Activated naive CD4-positive, alpha-beta T cell treated with anti-CD3 and anti-CD28 coated beads, Interleukin-2, amount 50 U/mL, for 24 hours (primary cell): ENCODE measurements around the gene NUMB.
A peak's percentile ranks its signal among the peaks of the same experiment; 100 is the strongest.

Experiments used
- H3K27ac Mint-ChIP-seq: one replicate; pipeline ENCODE4 v1.8.0; 2021; ENCODE audit warnings: mild to moderate bottlenecking, mixed read lengths
- H3K27me3 Mint-ChIP-seq: one replicate; pipeline ENCODE4 v1.8.0; 2021; ENCODE audit warnings: mixed read lengths
- H3K36me3 Mint-ChIP-seq: one replicate; pipeline ENCODE4 v1.8.0; 2021; ENCODE audit warnings: mixed read lengths
- H3K4me1 Mint-ChIP-seq: one replicate; pipeline ENCODE4 v1.8.0; 2021; ENCODE audit warnings: mixed read lengths
- H3K4me3 Mint-ChIP-seq: one replicate; pipeline ENCODE4 v1.8.0; 2021; ENCODE audit warnings: mild to moderate bottlenecking, mixed read lengths
- H3K9me3 Mint-ChIP-seq: one replicate; pipeline ENCODE4 v1.8.0; 2021; ENCODE audit warnings: mixed read lengths

The NUMB gene

DNA sequence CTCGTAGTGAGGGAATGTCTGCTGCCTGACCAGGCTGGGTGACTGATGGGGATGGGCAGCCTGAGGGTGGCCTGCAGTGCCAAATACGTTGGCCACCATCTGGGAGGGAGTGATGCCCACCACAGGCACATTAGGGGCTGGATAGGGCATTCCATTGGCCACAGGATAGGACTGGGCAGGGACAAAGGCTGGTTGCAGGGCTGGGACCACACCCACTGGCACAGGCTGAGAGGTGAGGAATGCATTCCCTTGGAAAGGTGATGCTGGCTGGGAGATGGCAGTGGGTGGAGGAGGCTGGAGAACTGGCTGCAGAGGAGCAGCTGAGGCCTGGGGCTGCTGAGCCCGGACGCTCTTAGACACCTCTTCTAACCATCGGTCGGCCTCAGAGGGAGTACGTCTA lies 181.5 kb downstream of the NUMB start:
- no peaks in the 10 kb centered on the region for H3K27me3 Mint-ChIP-seq

DNA sequence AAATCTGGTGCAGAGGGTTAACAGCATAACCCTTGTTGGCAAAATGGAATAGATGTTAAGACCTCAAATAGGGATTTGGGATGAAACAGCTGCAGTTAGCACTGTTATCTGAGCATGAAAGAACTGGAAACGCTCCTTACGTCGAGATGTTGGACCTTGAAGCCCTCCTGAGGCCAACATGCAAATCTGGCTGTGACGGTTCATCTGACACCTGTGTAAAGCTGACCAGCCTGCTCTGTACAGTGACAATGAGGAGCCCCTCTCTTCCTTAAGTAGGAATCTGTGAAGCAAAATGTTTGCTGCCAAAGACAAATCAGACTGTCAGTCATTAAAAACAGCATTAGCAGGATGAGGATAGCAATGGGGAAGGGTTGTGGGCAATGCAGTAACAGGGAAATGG lies 184.5 kb downstream of the NUMB start:
- no peaks in the 10 kb centered on the region for H3K9me3 Mint-ChIP-seq
- peaks cover 7% of the 10 kb centered on the region for H3K27me3 Mint-ChIP-seq
- peaks cover 15% of the 10 kb centered on the region for H3K4me1 Mint-ChIP-seq
- H3K27ac Mint-ChIP-seq, result no peak overlapping the region
- H3K36me3 Mint-ChIP-seq, result peaks cover 2% of the 10 kb centered on the region
- no peak overlapping the region for H3K4me3 Mint-ChIP-seq

More for the DNA sequence above, 181.5 kb downstream of the NUMB start:
- Mint-ChIP-seq H3K9me3 (no peaks in the 10 kb centered on the region), H3K36me3 (peaks cover 6% of the 10 kb centered on the region), H3K4me1 (peaks cover 1% of the 10 kb centered on the region), H3K4me3 (no peak overlapping the region), H3K27ac (no peak overlapping the region)

DNA sequence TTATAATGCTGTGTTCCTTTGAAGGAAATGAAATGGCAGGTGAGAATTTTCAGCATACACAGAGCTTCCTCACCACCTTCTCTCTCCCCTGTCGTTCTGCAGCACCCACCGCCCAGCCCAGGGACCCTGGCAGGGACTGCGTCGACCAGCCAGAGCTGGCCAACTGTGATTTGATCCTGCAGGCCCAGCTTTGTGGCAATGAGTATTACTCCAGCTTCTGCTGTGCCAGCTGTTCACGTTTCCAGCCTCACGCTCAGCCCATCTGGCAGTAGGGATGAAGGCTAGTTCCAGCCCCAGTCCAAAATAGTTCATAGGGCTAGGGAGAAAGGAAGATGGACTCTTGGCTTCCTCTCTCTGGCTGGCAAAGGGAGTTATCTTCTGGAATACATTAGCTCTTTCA lies 186.0 kb downstream of the NUMB start:
- Mint-ChIP-seq H3K27ac (no peak overlapping the region), H3K36me3 (peaks cover 2% of the 10 kb centered on the region), H3K4me3 (no peak overlapping the region), H3K9me3 (no peaks in the 10 kb centered on the region), H3K4me1 (peaks cover 15% of the 10 kb centered on the region), H3K27me3 (peaks cover 7% of the 10 kb centered on the region)

DNA sequence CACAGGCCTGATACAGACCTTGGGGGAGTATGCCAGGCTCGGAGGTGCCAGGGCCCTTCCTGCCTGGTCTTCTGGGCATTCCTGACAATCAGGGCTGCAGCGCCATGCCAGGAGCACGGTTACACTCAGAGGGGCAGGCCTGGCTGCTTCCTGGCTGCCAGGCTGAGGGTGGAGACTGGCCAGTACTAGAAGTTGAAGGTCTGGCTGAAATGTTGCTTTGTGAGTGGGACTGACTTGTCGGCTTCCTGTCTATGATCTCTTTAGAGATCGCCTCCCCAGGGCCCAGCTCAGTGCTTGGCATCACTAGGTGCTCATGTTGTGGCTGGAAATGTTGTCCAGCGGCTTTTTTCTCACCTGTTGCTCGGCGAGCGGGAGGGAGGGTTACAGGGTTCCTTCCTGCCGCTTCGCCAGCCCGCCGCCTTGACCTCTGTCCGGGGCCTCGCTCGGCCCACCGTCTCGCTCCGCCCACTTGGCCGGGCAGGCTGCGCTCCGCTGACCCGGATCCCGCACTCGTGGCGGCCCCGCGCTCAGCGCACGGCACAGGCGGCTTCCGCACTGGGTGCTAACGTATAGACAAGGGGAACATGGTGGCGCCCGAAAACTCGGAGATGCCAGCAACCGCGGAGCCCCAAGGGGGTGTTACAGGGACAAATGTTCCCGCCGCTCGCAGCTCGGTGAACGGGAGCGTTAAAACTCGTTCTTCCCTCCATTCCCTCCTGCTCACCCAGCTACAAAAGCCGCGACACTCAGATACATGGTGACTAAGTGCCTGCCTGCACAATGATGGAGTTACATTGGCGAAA lies 188.4 kb downstream of the NUMB start:
- Mint-ChIP-seq H3K36me3 (peaks cover 2% of the 10 kb centered on the region), H3K27ac (no peak overlapping the region), H3K9me3 (no peaks in the 10 kb centered on the region), H3K4me1 (peaks cover 15% of the 10 kb centered on the region), H3K4me3 (peak overlapping the region; percentile 72), H3K27me3 (peaks cover 9% of the 10 kb centered on the region)

DNA sequence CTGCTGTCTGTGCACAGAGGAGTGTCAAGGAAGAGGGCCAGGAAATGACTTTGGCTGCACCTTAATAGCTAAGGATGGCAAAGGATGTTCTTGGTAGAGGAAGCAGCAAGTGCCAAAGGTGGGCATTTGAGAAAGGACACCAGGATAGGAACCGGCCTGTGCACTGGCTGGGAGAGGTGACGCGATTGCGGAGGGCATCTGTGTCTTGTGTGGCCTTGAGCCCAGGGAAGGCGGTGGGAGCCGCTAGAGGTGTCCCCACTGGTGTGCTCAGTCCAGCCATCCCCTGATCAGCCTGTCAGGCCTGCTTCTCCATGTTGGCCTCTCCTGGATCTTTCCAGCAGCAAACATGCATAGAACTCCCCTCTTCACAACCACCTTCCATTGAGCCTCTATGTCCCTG lies 190.9 kb downstream of the NUMB start:
- H3K27ac Mint-ChIP-seq, result no peak overlapping the region
- H3K27me3 Mint-ChIP-seq, result peaks cover 9% of the 10 kb centered on the region
- peaks cover 2% of the 10 kb centered on the region for H3K36me3 Mint-ChIP-seq
- no peaks in the 10 kb centered on the region for H3K9me3 Mint-ChIP-seq
- H3K4me3 Mint-ChIP-seq, result no peak overlapping the region
- peaks cover 15% of the 10 kb centered on the region for H3K4me1 Mint-ChIP-seq

DNA sequence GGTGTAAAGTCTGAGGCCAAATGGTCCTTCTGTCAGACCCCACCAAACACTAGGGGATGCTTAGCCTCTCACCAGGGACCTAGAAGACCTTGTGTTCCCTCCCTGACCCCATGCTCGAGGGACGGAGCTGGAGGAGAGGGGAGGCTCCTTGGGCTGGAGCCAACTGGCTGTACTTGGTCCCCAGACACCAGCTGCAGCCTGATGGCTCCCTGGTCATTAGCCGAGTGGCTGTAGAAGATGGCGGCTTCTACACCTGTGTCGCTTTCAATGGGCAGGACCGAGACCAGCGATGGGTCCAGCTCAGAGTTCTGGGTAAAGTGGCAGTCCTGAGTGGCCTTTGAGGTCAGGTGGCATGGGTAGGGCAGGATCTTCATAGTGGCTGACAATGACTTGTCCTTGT lies 192.0 kb downstream of the NUMB start:
- no peak overlapping the region for H3K27ac Mint-ChIP-seq
- peaks cover 2% of the 10 kb centered on the region for H3K36me3 Mint-ChIP-seq
- peaks cover 15% of the 10 kb centered on the region for H3K4me1 Mint-ChIP-seq
- no peak overlapping the region for H3K4me3 Mint-ChIP-seq
- peaks cover 9% of the 10 kb centered on the region for H3K27me3 Mint-ChIP-seq
- H3K9me3 Mint-ChIP-seq, result no peaks in the 10 kb centered on the region

DNA sequence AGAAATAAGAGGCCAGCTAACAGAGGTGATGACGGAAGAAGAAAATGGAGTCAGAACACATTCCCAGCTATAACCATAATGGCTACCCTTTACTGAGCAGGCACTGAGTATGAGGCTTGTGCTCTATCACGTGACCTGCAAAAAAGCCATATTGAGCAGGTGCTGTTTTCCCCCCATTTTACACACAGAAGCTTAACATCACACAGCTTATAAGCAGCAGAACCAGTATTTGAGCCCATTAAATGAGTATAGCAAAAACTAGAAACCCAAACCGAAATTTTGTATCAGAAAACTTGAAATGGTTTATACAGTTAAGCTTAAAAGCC lies 192.7 kb downstream of the NUMB start:
- Mint-ChIP-seq H3K27me3 (peaks cover 9% of the 10 kb centered on the region), H3K36me3 (peaks cover 2% of the 10 kb centered on the region), H3K9me3 (no peaks in the 10 kb centered on the region)

DNA sequence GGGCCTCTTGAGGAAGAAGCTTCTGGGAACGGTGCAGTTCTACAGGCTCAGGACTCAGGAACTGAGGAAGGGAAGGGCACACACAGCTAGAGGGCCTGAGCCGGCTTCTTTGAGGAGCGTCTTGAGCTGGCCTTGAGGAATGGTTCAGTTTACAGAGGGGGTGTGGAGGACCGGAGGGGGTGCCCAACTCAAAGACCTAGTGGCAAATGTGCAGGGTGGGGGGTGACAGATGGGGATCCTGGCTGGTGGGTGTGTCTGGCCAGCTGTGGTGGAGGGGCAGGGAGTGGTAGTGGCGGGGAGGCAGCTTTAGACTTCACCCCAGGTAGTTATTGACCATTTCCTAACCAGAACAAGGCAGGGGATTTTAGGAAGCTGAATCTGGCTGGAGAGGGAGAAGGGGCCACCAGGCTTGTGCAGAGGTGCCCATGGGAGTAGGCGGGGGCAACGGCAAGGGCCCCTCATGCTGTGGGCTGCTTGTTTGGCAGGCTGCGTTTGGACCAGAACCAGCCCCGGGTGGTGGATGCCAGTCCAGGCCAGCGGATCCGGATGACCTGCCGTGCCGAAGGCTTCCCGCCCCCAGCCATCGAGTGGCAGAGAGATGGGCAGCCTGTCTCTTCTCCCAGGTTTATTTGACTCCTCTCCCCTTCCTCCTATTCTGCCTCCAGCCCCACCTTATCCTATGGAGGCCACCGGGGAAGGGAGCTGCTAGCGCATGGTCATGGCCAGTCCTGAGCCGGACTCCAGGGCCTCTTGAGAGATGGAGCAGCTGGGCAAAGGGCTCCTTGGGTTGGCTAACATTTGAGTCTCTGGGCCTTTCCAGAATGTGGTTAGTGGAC lies 193.2 kb downstream of the NUMB start:
- peaks cover 7% of the 10 kb centered on the region for H3K4me1 Mint-ChIP-seq
- H3K36me3 Mint-ChIP-seq, result peaks cover 2% of the 10 kb centered on the region
- H3K27me3 Mint-ChIP-seq, result peaks cover 7% of the 10 kb centered on the region
- no peaks in the 10 kb centered on the region for H3K9me3 Mint-ChIP-seq
- H3K27ac Mint-ChIP-seq, result no peak overlapping the region
- H3K4me3 Mint-ChIP-seq, result no peak overlapping the region

More for the DNA sequence above, 192.7 kb downstream of the NUMB start:
- Mint-ChIP-seq H3K27ac (no peak overlapping the region), H3K4me1 (peaks cover 13% of the 10 kb centered on the region), H3K4me3 (no peak overlapping the region)

DNA sequence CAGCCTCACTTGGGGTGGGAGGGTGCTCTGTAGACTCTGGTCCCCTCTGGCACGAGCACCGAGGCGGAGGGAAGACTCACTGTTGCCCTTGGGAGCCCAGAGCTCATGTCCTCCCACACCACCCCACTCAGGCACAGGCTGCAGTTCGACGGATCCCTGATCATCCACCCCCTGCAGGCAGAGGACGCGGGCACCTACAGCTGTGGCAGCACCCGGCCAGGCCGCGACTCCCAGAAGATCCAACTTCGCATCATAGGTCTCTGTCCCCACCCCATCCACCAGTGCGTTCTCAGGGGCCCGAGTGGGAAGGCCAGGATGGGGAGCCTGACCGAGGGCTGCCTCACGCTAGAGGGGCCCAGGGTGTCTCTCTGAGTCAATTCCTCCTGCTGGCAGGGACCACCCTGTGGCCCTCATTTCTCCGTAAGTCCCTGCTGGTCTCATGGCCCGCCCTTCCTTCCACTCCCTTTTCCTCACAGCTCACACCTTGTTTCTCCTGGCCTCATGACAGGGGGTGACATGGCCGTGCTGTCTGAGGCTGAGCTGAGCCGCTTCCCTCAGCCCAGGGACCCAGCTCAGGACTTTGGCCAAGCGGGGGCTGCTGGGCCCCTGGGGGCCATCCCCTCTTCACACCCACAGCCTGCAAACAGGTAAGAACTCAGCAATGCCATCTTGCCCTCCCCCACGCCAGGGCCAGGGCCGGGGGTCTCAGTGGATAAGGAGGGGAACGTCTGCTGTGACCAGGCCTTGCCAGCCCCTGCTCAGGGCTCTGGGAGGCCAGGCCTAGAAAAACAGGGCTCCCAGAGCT lies 194.1 kb downstream of the NUMB start:
- H3K27ac Mint-ChIP-seq, result no peak overlapping the region
- H3K4me3 Mint-ChIP-seq, result no peak overlapping the region
- H3K36me3 Mint-ChIP-seq, result peaks cover 2% of the 10 kb centered on the region
- peaks cover 5% of the 10 kb centered on the region for H3K27me3 Mint-ChIP-seq
- H3K4me1 Mint-ChIP-seq, result peaks cover 2% of the 10 kb centered on the region
- no peaks in the 10 kb centered on the region for H3K9me3 Mint-ChIP-seq

DNA sequence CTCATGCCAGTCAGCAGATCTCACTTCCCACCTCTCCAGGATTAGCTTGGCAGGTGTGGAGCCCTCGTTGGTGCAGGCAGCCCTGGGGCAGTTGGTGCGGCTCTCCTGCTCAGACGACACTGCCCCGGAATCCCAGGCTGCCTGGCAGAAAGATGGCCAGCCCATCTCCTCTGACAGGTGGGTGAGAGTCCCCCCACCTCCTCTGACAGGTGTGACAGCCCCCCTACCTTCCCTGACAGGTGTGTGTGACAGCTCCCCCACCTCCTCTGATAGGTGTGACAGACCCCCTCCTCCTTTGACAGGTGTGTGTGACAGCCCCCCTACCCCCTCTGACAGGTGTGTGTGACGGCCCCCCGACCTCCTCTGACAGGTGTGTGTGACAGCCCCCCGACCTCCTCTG lies 194.7 kb downstream of the NUMB start:
- Mint-ChIP-seq H3K36me3 (no peaks in the 10 kb centered on the region), H3K4me3 (no peak overlapping the region), H3K4me1 (no peaks in the 10 kb centered on the region), H3K27ac (no peak overlapping the region), H3K9me3 (no peaks in the 10 kb centered on the region), H3K27me3 (peaks cover 2% of the 10 kb centered on the region)

DNA sequence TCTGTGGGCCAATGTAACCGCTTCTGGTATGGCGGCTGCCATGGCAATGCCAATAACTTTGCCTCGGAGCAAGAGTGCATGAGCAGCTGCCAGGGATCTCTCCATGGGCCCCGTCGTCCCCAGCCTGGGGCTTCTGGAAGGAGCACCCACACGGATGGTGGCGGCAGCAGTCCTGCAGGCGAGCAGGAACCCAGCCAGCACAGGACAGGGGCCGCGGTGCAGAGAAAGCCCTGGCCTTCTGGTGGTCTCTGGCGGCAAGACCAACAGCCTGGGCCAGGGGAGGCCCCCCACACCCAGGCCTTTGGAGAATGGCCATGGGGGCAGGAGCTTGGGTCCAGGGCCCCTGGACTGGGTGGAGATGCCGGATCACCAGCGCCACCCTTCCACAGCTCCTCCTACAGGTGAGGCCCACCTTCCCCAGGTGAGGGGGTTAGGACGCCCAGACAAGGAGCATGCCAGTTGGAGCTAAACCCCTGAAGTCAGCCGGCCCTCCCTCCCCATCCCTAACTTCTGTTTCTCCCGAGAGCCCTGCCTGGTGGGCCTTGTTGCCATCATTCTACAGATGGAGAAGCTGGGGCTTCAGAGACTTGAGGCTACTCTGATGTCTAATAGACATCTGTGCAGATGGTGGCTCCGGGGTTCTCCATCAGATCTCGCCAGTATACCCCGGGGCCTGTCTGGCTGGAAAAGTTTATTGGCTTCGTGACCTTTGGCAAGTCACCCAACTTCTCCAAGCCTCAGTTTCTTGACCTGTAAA lies 195.7 kb downstream of the NUMB start:
- Mint-ChIP-seq H3K27me3 (peaks cover 2% of the 10 kb centered on the region), H3K4me1 (no peaks in the 10 kb centered on the region), H3K9me3 (no peaks in the 10 kb centered on the region), H3K4me3 (no peak overlapping the region), H3K27ac (no peak overlapping the region), H3K36me3 (no peaks in the 10 kb centered on the region)

DNA sequence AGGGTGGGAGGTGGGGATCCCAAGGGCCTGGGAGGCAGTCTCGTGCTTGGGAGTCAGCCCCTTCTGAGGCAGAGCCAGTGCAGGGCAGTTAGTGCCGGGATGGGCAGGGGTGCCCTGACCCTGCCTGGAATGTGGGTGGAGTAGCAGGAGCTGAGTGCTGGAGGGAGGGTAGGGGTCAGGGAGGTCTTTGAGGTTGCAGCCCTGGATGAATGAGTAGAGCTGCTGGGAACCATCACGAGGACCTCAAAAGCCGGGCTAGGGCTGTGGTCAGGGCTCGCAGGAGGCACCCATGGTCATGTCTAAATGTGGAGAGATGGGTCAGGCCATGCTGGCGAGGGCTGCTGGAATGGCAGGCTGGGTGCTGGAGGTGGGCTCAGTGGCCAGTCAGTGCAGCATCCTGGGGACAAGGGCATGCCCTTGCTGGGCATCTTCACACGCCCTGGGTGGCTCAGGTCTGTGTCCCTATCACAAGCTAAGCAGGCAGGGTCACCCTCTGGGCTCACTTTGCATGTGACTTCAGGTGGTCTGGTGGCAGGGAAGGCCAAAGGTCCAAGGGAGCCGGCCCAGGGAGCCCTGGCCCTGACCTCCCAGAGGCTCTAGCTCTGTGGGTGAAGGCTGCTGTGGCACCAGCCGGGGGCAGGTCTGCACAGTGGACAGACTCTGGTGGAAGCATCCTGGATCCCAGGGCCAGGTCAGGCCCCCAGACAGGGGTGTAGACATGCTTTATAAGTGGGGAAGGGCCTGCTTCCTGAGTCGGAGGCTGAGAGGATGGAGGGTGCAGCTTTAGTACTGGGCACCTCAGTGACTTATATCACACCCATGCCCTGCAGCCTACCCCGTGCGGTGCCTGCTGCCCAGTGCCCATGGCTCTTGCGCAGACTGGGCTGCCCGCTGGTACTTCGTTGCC lies 196.6 kb downstream of the NUMB start:
- H3K36me3 Mint-ChIP-seq, result no peaks in the 10 kb centered on the region
- H3K9me3 Mint-ChIP-seq, result no peaks in the 10 kb centered on the region
- peaks cover 2% of the 10 kb centered on the region for H3K27me3 Mint-ChIP-seq
- no peak overlapping the region for H3K27ac Mint-ChIP-seq
- H3K4me3 Mint-ChIP-seq, result no peak overlapping the region
- H3K4me1 Mint-ChIP-seq, result no peaks in the 10 kb centered on the region

DNA sequence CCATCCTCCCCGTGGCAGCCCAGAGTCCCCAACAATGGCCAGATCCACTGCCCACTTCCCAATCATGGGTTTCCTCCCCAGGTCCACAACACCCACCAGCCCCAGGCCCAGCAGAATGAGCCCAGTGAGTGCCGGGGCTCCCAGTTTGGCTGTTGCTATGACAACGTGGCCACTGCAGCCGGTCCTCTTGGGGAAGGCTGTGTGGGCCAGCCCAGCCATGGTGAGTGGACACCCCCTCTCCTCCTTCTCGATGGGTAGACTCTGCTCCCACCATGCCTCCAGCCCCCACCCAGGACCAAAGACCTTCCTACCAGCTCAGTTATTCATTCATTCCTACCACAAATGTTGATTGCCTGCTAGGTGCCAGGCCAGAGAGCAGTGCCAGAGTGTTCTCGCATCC lies 197.3 kb downstream of the NUMB start:
- Mint-ChIP-seq H3K36me3 (no peaks in the 10 kb centered on the region), H3K4me1 (no peaks in the 10 kb centered on the region), H3K4me3 (no peak overlapping the region), H3K9me3 (no peaks in the 10 kb centered on the region), H3K27ac (no peak overlapping the region), H3K27me3 (peaks cover 2% of the 10 kb centered on the region)

DNA sequence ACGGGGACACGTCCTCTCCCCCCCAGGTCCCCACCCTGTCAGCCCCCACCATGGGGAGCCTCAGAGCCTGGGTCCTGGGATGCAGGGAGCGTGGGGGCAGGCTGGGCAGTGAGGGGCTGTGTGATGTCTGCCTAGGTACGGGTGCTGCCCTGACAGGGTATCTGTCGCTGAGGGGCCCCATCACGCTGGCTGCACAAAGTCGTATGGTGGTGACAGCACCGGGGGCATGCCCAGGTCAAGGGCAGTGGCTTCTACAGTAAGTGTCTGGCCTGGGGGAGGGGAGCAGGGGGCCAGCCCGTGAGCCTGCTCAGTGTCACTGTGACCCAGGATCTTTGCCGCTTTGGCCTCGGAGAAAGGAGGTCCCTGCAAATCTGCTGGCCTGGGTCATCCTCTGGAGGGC lies 197.8 kb downstream of the NUMB start:
- H3K27ac Mint-ChIP-seq, result no peak overlapping the region
- H3K27me3 Mint-ChIP-seq, result peaks cover 2% of the 10 kb centered on the region
- H3K4me3 Mint-ChIP-seq, result no peak overlapping the region
- no peaks in the 10 kb centered on the region for H3K36me3 Mint-ChIP-seq
- no peaks in the 10 kb centered on the region for H3K4me1 Mint-ChIP-seq
- H3K9me3 Mint-ChIP-seq, result no peaks in the 10 kb centered on the region
